ENCODE results near the gene GRAMD1A.

DNA sequence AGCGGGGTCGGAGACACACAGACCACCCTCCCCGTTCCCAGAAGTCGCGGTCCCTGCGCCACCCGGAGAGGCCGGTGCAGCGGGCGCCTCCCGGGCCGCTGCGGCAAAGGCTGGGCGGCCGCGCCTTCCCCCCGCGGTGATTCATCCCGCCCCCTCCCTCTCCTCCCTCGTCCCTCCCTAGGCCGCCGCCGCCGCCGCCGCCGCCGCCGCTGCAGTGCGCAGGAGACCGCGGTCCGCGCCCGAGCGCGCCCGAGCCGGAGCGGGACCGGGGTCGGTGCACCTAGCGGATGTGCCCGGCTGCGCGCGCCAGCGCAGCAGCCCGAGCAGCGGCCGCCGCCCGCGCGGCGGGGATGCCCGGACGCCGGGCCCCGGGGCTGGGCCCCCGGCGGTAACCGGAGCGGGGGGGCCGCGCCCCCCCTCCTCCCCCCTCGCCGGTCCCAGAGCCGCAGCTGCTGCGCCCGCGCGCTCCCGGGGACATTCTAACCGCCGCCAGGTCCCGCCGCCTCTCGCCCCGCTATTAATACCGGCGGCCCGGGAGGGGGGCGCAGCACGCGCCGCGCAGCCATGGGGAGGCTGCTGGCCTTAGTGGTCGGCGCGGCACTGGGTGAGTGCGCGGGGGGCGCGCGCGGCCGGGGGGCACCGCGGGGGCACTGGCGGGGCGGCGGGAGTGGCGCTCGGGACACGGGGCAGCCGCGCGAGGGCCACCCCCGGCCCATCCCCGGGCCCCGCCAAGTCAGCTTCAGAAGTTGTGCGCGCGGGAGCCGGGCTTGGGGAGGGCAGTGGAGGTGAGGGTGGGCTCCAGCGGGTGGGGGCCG lies 30.3 kb downstream of the GRAMD1A start, which contains the start of gene SCN1B:
- TF ChIP-seq GATA3 (IDR thresholded peaks at IDR 0.05; ENCODE audit: low read depth, low read length) (no peak), GATA2 (IDR thresholded peaks at IDR 0.05; ENCODE audit: low read depth, low read length) (no peak)

Data from SH-SY5Y (cell line).